Type B pancreatic cell (in vitro differentiated cells): ENCODE measurements around the gene RIPOR1. TPM values are rescaled to one million over a fixed set of nuclear protein-coding genes. Genes with fewer than 3 reads are reported as not detected.
A peak's percentile ranks its signal among the peaks of the same experiment; 100 is the strongest.

Experiments used
- DNase-seq: peaks from one replicate; pipeline ENCODE4 v3.0.0; 2021; ENCODE audit warnings: mixed read lengths; ENCODE audit not compliant: unreplicated experiment; ENCODE audit errors: extremely low spot score
- H3K27ac Mint-ChIP-seq: 2 replicates; pipeline ENCODE4 v1.8.0; 2021; ENCODE audit warnings: mild to moderate bottlenecking, mixed read lengths
- H3K27me3 Mint-ChIP-seq: 2 replicates; pipeline ENCODE4 v1.8.0; 2021; ENCODE audit warnings: mixed read lengths
- H3K36me3 Mint-ChIP-seq: 2 replicates; pipeline ENCODE4 v1.8.0; 2021; ENCODE audit warnings: mixed read lengths
- H3K4me1 Mint-ChIP-seq: one replicate; pipeline ENCODE4 v1.8.0; 2021; ENCODE audit warnings: mixed read lengths; ENCODE audit not compliant: unreplicated experiment
- H3K4me3 Mint-ChIP-seq: 2 replicates; pipeline ENCODE4 v1.8.0; 2021; ENCODE audit warnings: mild to moderate bottlenecking, mixed read lengths
- H3K9me3 Mint-ChIP-seq: 2 replicates; pipeline ENCODE4 v1.8.0; 2021; ENCODE audit warnings: mixed read lengths
- CTCF ChIP-seq: fragments of 200-600 bp; sonication (generic); conservative IDR thresholded peaks from 2 replicates; pipeline ENCODE4 v1.5.0; 2021; ENCODE audit warnings: antibody characterized with exemption, mild to moderate bottlenecking
- long read RNA-seq: library from polyadenylated mRNA; unstranded; transcript quantifications from one replicate; pipeline ENCODE4 v2.0.0, GENCODE V29; 2020
- total RNA-seq: library from RNA; stranded (reverse); gene quantifications from 2 replicates; pipeline ENCODE4 v1.2.1, GENCODE V29; 2021; ENCODE audit warnings: low replicate concordance

RIPOR1 gene, protein sequence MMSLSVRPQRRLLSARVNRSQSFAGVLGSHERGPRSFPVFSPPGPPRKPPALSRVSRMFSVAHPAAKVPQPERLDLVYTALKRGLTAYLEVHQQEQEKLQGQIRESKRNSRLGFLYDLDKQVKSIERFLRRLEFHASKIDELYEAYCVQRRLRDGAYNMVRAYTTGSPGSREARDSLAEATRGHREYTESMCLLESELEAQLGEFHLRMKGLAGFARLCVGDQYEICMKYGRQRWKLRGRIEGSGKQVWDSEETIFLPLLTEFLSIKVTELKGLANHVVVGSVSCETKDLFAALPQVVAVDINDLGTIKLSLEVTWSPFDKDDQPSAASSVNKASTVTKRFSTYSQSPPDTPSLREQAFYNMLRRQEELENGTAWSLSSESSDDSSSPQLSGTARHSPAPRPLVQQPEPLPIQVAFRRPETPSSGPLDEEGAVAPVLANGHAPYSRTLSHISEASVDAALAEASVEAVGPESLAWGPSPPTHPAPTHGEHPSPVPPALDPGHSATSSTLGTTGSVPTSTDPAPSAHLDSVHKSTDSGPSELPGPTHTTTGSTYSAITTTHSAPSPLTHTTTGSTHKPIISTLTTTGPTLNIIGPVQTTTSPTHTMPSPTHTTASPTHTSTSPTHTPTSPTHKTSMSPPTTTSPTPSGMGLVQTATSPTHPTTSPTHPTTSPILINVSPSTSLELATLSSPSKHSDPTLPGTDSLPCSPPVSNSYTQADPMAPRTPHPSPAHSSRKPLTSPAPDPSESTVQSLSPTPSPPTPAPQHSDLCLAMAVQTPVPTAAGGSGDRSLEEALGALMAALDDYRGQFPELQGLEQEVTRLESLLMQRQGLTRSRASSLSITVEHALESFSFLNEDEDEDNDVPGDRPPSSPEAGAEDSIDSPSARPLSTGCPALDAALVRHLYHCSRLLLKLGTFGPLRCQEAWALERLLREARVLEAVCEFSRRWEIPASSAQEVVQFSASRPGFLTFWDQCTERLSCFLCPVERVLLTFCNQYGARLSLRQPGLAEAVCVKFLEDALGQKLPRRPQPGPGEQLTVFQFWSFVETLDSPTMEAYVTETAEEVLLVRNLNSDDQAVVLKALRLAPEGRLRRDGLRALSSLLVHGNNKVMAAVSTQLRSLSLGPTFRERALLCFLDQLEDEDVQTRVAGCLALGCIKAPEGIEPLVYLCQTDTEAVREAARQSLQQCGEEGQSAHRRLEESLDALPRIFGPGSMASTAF
- 38.5 and 43.1 TPM in 2 replicates for total RNA-seq
- long read RNA-seq, partial matches to known transcripts: 1 of 1 reads
- long read RNA-seq, other reads (novel, unspliced or antisense): 0 of 1 reads

GRCh38 chr16:67528222-67528869, at the start of gene RIPOR1:
Gene RIPOR1 (plus strand): TSS chr16:67528829. CDS start chr16:67538447, 9,618 bp downstream.
- H3K4me3 Mint-ChIP-seq: peak within 1 kb of the TSS; percentile 95
- peak within 1 kb of the TSS; percentile 88 for H3K27ac Mint-ChIP-seq
- DNase-seq: peak; percentile 68
- H3K36me3 Mint-ChIP-seq: no peaks in the 10 kb centered on the region
- no peak for TF ChIP-seq CTCF
- H3K9me3 Mint-ChIP-seq: no peaks in the 10 kb centered on the region
- H3K4me1 Mint-ChIP-seq: peaks cover 25% of the 10 kb centered on the region
- H3K27me3 Mint-ChIP-seq: peaks cover 22% of the 10 kb centered on the region

DNA sequence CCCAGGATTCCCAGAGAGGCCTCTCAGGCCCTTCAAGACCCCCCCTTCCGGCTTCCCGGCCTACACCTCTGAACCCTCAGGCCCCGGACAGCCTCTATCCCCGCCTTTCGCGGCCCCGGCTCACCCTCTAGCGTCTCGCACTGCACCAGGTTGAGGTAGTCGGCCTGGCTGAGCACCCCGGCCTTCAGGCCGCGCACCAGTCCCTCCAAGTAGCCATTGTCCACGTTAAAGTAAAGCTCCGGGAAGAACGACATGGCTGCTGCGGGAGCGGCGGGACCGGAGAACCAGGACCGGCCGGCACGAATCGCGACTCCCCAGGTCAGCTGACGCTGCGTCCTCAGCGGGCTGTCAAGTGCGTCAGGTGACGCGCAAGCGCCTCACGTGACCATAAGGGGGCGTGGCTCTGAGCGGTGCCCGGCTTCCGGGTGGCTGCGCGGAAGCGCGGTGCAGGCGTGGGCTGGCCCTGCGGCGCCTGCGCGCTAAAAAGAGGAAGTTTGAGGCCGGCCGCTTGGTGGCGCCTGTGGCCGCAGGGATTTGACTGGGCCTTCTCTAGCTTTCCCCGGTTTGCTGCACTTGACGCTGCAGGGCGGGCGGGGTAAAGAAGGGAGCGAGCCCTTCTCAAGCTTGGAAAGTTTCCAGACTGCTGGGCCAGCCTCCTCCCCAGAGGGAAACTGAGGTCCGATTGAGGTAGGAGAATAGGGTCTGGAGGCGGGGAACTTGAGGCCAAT, 47.6 kb upstream of the RIPOR1 start, which contains the start of gene ATP6V0D1:
ATP6V0D1 (minus strand) TSS at position 325 of the 728 bp plus-strand sequence; CDS start at position 254, 71 bp downstream.
- DNase-seq: peak; percentile 100
- Mint-ChIP-seq H3K27ac (peak within 1 kb of the TSS; percentile 100), H3K4me3 (peak within 1 kb of the TSS; percentile 100)

GRCh38 chr16:67481561-67482232, 46.9 kb upstream of the RIPOR1 start:
- Mint-ChIP-seq H3K36me3 (no peaks in the 10 kb centered on the region), H3K27me3 (no peaks in the 10 kb centered on the region), H3K27ac (peak overlapping the region; percentile 100), H3K9me3 (no peaks in the 10 kb centered on the region), H3K4me1 (peaks cover 8% of the 10 kb centered on the region), H3K4me3 (peak overlapping the region; percentile 100)
- no peak for TF ChIP-seq CTCF
- DNase-seq: no peak

More for the DNA sequence above, 47.6 kb upstream of the RIPOR1 start, which contains the start of gene ATP6V0D1:
- peak; percentile 93 for TF ChIP-seq CTCF
- Mint-ChIP-seq H3K4me1 (peaks cover 8% of the 10 kb centered on the region), H3K36me3 (no peaks in the 10 kb centered on the region), H3K27me3 (no peaks in the 10 kb centered on the region), H3K9me3 (no peaks in the 10 kb centered on the region)

DNA sequence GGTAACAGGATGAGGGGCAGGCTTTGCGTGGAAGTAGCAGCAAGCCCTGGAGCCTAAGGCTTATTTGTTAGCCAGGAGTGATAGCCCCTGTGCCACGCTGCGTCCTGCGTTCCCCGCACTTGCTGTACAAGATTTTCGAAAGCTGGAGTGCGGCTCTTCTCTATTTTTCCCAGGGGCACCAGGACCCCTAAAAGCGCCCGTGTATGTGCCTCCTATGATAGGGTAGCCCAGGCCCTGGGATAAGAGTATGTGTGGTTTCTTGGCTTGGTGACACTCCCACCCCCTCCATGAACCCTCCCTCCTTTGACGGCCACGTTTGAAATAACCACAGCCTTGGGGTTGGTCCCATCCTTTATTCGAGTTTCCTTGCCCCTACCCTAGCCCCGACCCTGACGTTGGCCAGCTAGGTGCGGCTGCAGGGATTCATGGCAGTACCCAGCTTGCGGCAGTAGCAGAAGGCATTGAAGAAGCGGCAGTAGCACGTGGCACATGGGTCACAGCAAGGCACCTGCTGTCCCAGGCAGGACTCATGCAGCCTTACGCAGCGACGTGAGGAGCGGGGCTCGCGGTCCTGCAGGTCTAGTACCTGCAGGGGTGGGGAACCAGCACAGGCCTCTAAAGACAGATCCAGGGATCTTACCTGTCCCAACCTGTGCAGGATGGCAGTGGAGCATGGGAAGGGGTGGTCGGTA, 46.2 kb upstream of the RIPOR1 start:
- Mint-ChIP-seq H3K27me3 (no peaks in the 10 kb centered on the region), H3K4me3 (peak overlapping the region; percentile 100)

More for the DNA sequence above, 46.2 kb upstream of the RIPOR1 start:
- DNase-seq: no peak
- no peak for TF ChIP-seq CTCF
- H3K9me3 Mint-ChIP-seq: no peaks in the 10 kb centered on the region
- no peaks in the 10 kb centered on the region for H3K36me3 Mint-ChIP-seq
- peaks cover 8% of the 10 kb centered on the region for H3K4me1 Mint-ChIP-seq
- no peak overlapping the region for H3K27ac Mint-ChIP-seq
